Panc1 (cell line): ENCODE results near the gene C1QTNF4.

Experiments
- POLR2AphosphoS5 ChIP-seq: IDR thresholded peaks from 2 replicates; pipeline ENCODE4 v1.6.1; 2012; ENCODE audit warnings: mild to moderate bottlenecking, low read depth, low read length, moderate library complexity
- REST ChIP-seq, 2 experiments: IDR thresholded peaks; 2 replicates each; pipeline ENCODE4 v1.6.1; 2011 to 2012; ENCODE audit warnings: low read depth in 2 of 2, control low read depth in 1 of 2, low read length in 1 of 2, mild to moderate bottlenecking in 1 of 2, moderate library complexity in 1 of 2; ENCODE audit not compliant: insufficient read depth in 1 of 2
- TF ChIP-seq, protein P1 (sequence below): fragments of 450-650 bp; IDR thresholded peaks from 2 replicates; pipeline ENCODE4 v1.5.1; 2017; ENCODE audit warnings: mild to moderate bottlenecking

GRCh38 chr11:47609675-47610074 is 15.5 kb upstream of the C1QTNF4 start:
- TF ChIP-seq, protein P1, sequence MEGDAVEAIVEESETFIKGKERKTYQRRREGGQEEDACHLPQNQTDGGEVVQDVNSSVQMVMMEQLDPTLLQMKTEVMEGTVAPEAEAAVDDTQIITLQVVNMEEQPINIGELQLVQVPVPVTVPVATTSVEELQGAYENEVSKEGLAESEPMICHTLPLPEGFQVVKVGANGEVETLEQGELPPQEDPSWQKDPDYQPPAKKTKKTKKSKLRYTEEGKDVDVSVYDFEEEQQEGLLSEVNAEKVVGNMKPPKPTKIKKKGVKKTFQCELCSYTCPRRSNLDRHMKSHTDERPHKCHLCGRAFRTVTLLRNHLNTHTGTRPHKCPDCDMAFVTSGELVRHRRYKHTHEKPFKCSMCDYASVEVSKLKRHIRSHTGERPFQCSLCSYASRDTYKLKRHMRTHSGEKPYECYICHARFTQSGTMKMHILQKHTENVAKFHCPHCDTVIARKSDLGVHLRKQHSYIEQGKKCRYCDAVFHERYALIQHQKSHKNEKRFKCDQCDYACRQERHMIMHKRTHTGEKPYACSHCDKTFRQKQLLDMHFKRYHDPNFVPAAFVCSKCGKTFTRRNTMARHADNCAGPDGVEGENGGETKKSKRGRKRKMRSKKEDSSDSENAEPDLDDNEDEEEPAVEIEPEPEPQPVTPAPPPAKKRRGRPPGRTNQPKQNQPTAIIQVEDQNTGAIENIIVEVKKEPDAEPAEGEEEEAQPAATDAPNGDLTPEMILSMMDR, result no peak
- TF ChIP-seq REST (IDR thresholded peaks at IDR 0.05; ENCODE audit: insufficient read depth in 1 of 2, low read depth in 2 of 2, low read length in 1 of 2) (no peak), POLR2AphosphoS5 (no peak)
